Loucy (cell line): Measurements from ENCODE around the gene LAMC3.

Experiments
- EZH2phosphoT487 ChIP-seq: fragments of 200-600 bp; IDR thresholded peaks from 2 replicates; pipeline ENCODE4 v1.6.1; 2018; ENCODE audit warnings: antibody characterized with exemption, mild to moderate bottlenecking, moderate library complexity, borderline replicate concordance
- TF ChIP-seq, protein P1 (sequence below): fragments of 200-600 bp; sonication (generic); conservative IDR thresholded peaks from 2 replicates; pipeline ENCODE4 v1.5.1; 2014; ENCODE audit warnings: mild to moderate bottlenecking, antibody characterized with exemption, low read length

- TF ChIP-seq, protein P1, sequence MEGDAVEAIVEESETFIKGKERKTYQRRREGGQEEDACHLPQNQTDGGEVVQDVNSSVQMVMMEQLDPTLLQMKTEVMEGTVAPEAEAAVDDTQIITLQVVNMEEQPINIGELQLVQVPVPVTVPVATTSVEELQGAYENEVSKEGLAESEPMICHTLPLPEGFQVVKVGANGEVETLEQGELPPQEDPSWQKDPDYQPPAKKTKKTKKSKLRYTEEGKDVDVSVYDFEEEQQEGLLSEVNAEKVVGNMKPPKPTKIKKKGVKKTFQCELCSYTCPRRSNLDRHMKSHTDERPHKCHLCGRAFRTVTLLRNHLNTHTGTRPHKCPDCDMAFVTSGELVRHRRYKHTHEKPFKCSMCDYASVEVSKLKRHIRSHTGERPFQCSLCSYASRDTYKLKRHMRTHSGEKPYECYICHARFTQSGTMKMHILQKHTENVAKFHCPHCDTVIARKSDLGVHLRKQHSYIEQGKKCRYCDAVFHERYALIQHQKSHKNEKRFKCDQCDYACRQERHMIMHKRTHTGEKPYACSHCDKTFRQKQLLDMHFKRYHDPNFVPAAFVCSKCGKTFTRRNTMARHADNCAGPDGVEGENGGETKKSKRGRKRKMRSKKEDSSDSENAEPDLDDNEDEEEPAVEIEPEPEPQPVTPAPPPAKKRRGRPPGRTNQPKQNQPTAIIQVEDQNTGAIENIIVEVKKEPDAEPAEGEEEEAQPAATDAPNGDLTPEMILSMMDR: no peak
- no peak for TF ChIP-seq EZH2phosphoT487
These were observed 41.1 kb downstream of the LAMC3 start for GRCh38 chr9:131049829-131050715.
